DOHH2 (cell line): ENCODE measurements around the gene TCP11L1.

ENCODE experiments used
- CTCF ChIP-seq: fragments of 200-600 bp; sonication (generic); IDR thresholded peaks from one replicate; pipeline ENCODE4 v1.5.1; 2014; ENCODE audit warnings: antibody characterized with exemption, mild to moderate bottlenecking, low read depth, low read length; ENCODE audit not compliant: poor library complexity, severe bottlenecking
- EZH2phosphoT487 ChIP-seq: fragments of 200-600 bp; sonication (generic); IDR thresholded peaks from 2 replicates; pipeline ENCODE4 v1.6.1; 2017; ENCODE audit warnings: borderline replicate concordance, mild to moderate bottlenecking, antibody characterized with exemption, low read length, moderate library complexity, mixed read lengths

- no peak for TF ChIP-seq CTCF
- no peak for TF ChIP-seq EZH2phosphoT487
Measured at GRCh38 chr11:33043221-33043830, 4.0 kb downstream of the TCP11L1 start.
